MM.1S (cell line): Measurements from ENCODE around the gene TCERG1L.

Source experiments
- EZH2 ChIP-seq: fragments of 300-600 bp; sonication (generic); optimal IDR thresholded peaks from 2 replicates; pipeline ENCODE3; 2017; ENCODE audit warnings: low read depth, mild to moderate bottlenecking, antibody characterized with exemption, low read length, mixed read lengths
- TF ChIP-seq, protein P1 (sequence below): fragments of 300-600 bp; sonication (generic); IDR thresholded peaks from 2 replicates; pipeline ENCODE4 v1.5.1; 2016; ENCODE audit warnings: antibody characterized with exemption, low read length, mixed read lengths

DNA sequence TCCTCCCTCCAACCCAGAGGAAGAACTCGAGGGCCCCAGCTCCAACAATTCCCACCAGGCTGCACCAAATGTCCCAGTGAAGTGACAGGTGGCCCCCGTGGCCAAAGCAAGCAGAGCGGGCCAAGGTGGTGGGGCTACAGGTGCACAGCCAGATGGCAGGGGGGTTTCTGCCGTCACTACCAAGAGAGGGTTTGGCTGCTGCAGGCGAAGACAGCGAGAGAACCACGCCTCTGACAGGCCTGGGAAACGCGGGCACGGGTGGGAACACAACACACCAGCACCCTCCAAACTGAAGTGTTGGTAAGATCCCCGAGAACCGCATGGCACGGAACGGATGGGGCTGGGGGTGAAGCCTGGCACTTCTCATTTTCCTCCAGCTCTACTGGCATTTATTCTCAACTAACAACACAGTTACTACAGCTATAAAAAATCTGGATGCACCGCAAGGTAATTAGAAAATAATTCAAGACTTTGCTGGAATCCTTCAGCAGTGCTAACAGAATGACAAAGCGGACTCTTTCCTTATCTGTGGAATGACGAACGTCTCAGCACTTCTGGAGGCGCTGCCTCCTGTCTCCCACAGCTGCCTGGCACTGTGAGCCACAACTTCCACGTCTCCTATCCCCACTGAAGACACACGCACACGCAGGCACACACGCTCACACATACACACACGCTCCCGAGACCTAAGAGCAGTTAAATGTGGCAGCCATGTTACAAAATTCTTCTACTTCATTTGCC, 167.9 kb downstream of the TCERG1L start:
- TF ChIP-seq, protein P1, sequence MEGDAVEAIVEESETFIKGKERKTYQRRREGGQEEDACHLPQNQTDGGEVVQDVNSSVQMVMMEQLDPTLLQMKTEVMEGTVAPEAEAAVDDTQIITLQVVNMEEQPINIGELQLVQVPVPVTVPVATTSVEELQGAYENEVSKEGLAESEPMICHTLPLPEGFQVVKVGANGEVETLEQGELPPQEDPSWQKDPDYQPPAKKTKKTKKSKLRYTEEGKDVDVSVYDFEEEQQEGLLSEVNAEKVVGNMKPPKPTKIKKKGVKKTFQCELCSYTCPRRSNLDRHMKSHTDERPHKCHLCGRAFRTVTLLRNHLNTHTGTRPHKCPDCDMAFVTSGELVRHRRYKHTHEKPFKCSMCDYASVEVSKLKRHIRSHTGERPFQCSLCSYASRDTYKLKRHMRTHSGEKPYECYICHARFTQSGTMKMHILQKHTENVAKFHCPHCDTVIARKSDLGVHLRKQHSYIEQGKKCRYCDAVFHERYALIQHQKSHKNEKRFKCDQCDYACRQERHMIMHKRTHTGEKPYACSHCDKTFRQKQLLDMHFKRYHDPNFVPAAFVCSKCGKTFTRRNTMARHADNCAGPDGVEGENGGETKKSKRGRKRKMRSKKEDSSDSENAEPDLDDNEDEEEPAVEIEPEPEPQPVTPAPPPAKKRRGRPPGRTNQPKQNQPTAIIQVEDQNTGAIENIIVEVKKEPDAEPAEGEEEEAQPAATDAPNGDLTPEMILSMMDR: no peak
- no peak for TF ChIP-seq EZH2
